BLaER1 treated with 17β-estradiol and CSF1 and Interleukin-3, amounts not matched to agents 10 nM and 100 nM (cell line): Measurements from ENCODE around the gene ZNF684.
"Not testable (repeated sequence)": the region's sequence is repeated elsewhere in the genome, so short reads cannot be mapped to it uniquely, and the experiment has no call there.

Experiments used
- H3K27ac ChIP-seq, 11 experiments: shearing (Covaris generic); formaldehyde crosslinking; 2 replicates each; pipeline ENCODE4 v1.8.1; 2022
- H3K27me3 ChIP-seq, 11 experiments: shearing (Covaris generic); formaldehyde crosslinking; 2 replicates each; pipeline ENCODE4 v1.8.1; 2022
- H3K36me3 ChIP-seq, 11 experiments: shearing (Covaris generic); formaldehyde crosslinking; 2 replicates each; pipeline ENCODE4 v1.8.1; 2022
- H3K4me1 ChIP-seq, 10 experiments: shearing (Covaris generic); formaldehyde crosslinking; 2 replicates each; pipeline ENCODE4 v1.8.1; 2022
- H3K4me2 ChIP-seq, 11 experiments: shearing (Covaris generic); formaldehyde crosslinking; 2 replicates each; pipeline ENCODE4 v1.8.1; 2022
- H3K4me3 ChIP-seq, 10 experiments: shearing (Covaris generic); formaldehyde crosslinking; 2 replicates each; pipeline ENCODE4 v1.8.1; 2022
- H3K9ac ChIP-seq, 11 experiments: shearing (Covaris generic); formaldehyde crosslinking; 2 replicates each; pipeline ENCODE4 v1.8.1; 2022
- H3K9me3 ChIP-seq, 11 experiments: shearing (Covaris generic); formaldehyde crosslinking; replicated peaks in 1 of 11; 2 replicates each; pipeline ENCODE4 v1.8.1; 2022
- H4K20me1 ChIP-seq, 11 experiments: shearing (Covaris generic); formaldehyde crosslinking; 2 replicates each; pipeline ENCODE4 v1.8.1; 2022
- Cebpa-rat ChIP-seq, 11 experiments: shearing (Covaris generic); IDR thresholded peaks; 2 replicates each; pipeline ENCODE4 v1.8.1; 2022

Gene ZNF684

GRCh38 chr1:40532844-40533424 is 1.5 kb downstream of the ZNF684 start:
- Histone ChIP-seq H3K4me1 (peaks cover 11 to 24% (median 18%) of the 10 kb centered on the region in 10 experiments), H3K36me3 (peaks cover 23 to 38% (median 29%) of the 10 kb centered on the region in 11 experiments; a peak in 21 of 22 replicates), H3K27me3 (no peaks in the 10 kb centered on the region), H3K9me3 (peaks cover 7 to 27% (median 18%) of the 10 kb centered on the region in 11 experiments), H3K9ac (peak overlapping the region in 6 of 11 experiments; percentile 78 to 85 (median 84); a peak in 5 of 22 replicates), H3K27ac (no peak overlapping the region), H3K4me2 (peak overlapping the region; percentile 79 to 99 (median 90)), H3K4me3 (peak overlapping the region in 9 of 10 experiments; percentile 68 to 88 (median 74); a peak in 12 of 20 replicates), H4K20me1 (no peaks in the 10 kb centered on the region)
- TF ChIP-seq Cebpa-rat (IDR thresholded peaks at IDR 0.05), result no peak

GRCh38 chr1:40534589-40534988 is 3.2 kb downstream of the ZNF684 start:
- H3K9ac ChIP-seq, result no peak overlapping the region

DNA sequence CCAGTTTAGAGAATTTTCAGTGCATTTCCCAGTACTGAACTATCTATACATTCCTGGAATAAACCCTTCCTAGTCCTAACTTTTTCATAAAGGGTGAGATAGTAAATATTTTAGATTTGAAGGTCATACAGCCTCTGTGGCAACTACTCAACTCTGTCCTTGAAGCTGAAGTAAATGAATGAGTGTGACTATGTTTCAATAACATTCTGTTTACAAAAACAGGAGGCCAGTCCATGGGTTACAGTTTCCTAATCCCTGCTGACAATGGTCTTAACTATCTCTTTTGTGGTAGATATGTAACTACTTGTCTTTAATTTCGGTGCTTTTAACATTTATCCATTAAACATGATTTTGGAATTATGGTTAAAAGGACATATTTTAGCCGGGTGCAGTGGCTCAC is 4.3 kb downstream of the ZNF684 start:
- H3K9ac ChIP-seq, result no peak overlapping the region
- H3K27me3 ChIP-seq, result no peaks in the 10 kb centered on the region
- no peak overlapping the region for H3K4me2 ChIP-seq
- no peak overlapping the region for H3K4me3 ChIP-seq
- no peaks in the 10 kb centered on the region for H4K20me1 ChIP-seq
- H3K27ac ChIP-seq, result no peak overlapping the region
- peaks cover 11 to 28% (median 23%) of the 10 kb centered on the region in 11 experiments for H3K9me3 ChIP-seq
- TF ChIP-seq Cebpa-rat (IDR thresholded peaks at IDR 0.05), result no peak
- peaks cover 11 to 21% (median 15%) of the 10 kb centered on the region in 10 experiments for H3K4me1 ChIP-seq
- peaks cover 27 to 54% (median 43%) of the 10 kb centered on the region in 11 experiments for H3K36me3 ChIP-seq

More at GRCh38 chr1:40534589-40534988, 3.2 kb downstream of the ZNF684 start:
- peaks cover 11 to 24% (median 18%) of the 10 kb centered on the region in 10 experiments for H3K4me1 ChIP-seq
- H3K27me3 ChIP-seq, result no peaks in the 10 kb centered on the region
- H3K27ac ChIP-seq, result no peak overlapping the region
- H3K4me2 ChIP-seq, result no peak overlapping the region
- no peak overlapping the region for H3K4me3 ChIP-seq
- H3K9me3 ChIP-seq, result peaks cover 11 to 35% (median 24%) of the 10 kb centered on the region in 11 experiments
- no peaks in the 10 kb centered on the region for H4K20me1 ChIP-seq
- peaks cover 24 to 47% (median 35%) of the 10 kb centered on the region in 11 experiments; a peak in 21 of 22 replicates for H3K36me3 ChIP-seq
- TF ChIP-seq Cebpa-rat (IDR thresholded peaks at IDR 0.05), result no peak

DNA sequence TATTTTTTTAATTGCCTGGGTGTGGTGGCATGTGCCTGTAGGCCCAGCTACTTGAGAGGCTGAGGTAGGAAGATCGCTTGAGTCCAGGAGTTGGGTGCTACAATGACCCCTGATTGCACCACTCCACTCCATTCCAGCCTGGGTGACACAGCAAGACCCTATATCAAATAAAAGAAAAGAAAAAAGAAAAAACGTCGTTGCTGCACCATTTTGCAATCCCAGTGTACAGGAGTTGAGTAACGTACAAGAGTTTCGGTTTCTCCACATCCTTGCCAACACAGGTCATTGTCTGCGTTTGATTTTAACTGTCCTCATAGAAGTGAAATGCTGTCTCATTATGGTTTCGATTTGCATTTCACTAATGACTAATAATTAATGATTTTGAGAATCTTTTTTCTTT is 7.9 kb downstream of the ZNF684 start:
- H3K27ac ChIP-seq, result no peak overlapping the region
- no peak for TF ChIP-seq Cebpa-rat (IDR thresholded peaks at IDR 0.05)
- peaks cover 12 to 40% (median 27%) of the 10 kb centered on the region in 11 experiments for H3K9me3 ChIP-seq
- peaks cover 61 to 80% (median 70%) of the 10 kb centered on the region in 11 experiments for H3K36me3 ChIP-seq
- H3K4me3 ChIP-seq, result no peak overlapping the region
- no peaks in the 10 kb centered on the region for H4K20me1 ChIP-seq
- H3K4me1 ChIP-seq, result no peaks in the 10 kb centered on the region
- no peak overlapping the region for H3K9ac ChIP-seq
- H3K27me3 ChIP-seq, result no peaks in the 10 kb centered on the region
- H3K4me2 ChIP-seq, result no peak overlapping the region

DNA sequence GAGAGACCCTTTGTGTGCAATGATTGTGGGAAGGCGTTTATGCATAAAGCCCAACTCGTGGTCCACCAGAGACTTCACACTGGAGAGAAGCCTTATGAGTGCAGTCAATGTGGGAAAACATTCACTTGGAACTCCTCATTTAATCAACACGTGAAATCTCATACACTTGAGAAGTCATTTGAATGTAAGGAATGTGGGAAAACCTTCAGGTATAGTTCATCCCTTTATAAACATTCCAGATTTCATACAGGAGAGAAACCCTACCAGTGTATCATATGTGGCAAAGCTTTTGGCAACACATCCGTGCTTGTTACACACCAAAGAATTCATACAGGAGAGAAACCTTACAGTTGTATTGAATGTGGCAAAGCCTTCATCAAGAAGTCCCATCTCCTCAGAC is 15.5 kb downstream of the ZNF684 start:
- Histone ChIP-seq H3K9ac (no peak overlapping the region), H4K20me1 (no peaks in the 10 kb centered on the region), H3K4me3 (peak overlapping the region in 3 of 10 experiments; percentile 25 to 42 (median 30); a peak in 3 of 20 replicates), H3K9me3 (peaks cover 48 to 66% (median 57%) of the 10 kb centered on the region in 11 experiments), H3K4me2 (no peak overlapping the region), H3K27me3 (no peaks in the 10 kb centered on the region), H3K36me3 (peaks cover 61 to 76% (median 65%) of the 10 kb centered on the region in 11 experiments), H3K27ac (no peak overlapping the region), H3K4me1 (no peaks in the 10 kb centered on the region)
- TF ChIP-seq Cebpa-rat (IDR thresholded peaks at IDR 0.05), result no peak

GRCh38 chr1:40553017-40553416 is 21.6 kb downstream of the ZNF684 start:
- Histone ChIP-seq H3K9ac (no peak overlapping the region), H3K27ac (no peak overlapping the region), H3K9me3 (peaks cover 15 to 26% (median 20%) of the 10 kb centered on the region in 11 experiments), H3K27me3 (no peaks in the 10 kb centered on the region), H3K36me3 (peaks cover 5 to 15% (median 6%) of the 10 kb centered on the region in 11 experiments; a peak in 19 of 22 replicates), H4K20me1 (no peaks in the 10 kb centered on the region), H3K4me2 (no peak overlapping the region), H3K4me1 (no peaks in the 10 kb centered on the region), H3K4me3 (no peak overlapping the region)
- no peak for TF ChIP-seq Cebpa-rat (IDR thresholded peaks at IDR 0.05)

- H4K20me1 ChIP-seq, H3K27me3 ChIP-seq, H3K4me3 ChIP-seq, H3K4me2 ChIP-seq, H3K27ac ChIP-seq, H3K36me3 ChIP-seq, H3K4me1 ChIP-seq, H3K9ac ChIP-seq: not testable (repeated sequence)
- peaks cover 13 to 31% (median 24%) of the 10 kb centered on the region in 11 experiments for H3K9me3 ChIP-seq
These were observed 23.4 kb downstream of the ZNF684 start for GRCh38 chr1:40554807-40555206.

DNA sequence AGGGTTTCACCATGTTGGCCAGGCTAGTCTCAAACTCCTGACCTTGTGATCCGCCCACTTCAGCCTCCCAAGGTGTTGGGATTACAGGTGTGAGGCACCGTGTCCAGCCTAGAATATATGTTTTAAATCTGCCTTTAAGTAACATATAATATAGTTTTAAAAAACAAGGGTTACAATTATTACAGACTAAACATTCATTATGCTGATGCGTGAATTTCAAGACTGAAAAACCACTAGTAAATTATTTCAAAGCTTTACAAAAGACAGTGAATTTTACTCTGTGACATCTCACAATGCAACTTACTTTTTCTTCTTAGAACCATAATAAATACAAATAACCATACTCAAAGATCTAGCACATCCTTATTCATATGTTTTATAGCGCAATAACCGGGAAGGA is 24.7 kb downstream of the ZNF684 start:
- no peak overlapping the region for H3K4me2 ChIP-seq
- no peaks in the 10 kb centered on the region for H3K4me1 ChIP-seq
- H3K27me3 ChIP-seq, result no peaks in the 10 kb centered on the region
- H4K20me1 ChIP-seq, result no peaks in the 10 kb centered on the region
- H3K9me3 ChIP-seq, result peaks cover 13 to 31% (median 24%) of the 10 kb centered on the region in 11 experiments
- no peaks in the 10 kb centered on the region for H3K36me3 ChIP-seq
- no peak overlapping the region for H3K4me3 ChIP-seq
- TF ChIP-seq Cebpa-rat (IDR thresholded peaks at IDR 0.05), result no peak
- no peak overlapping the region for H3K27ac ChIP-seq
- H3K9ac ChIP-seq, result no peak overlapping the region

- H4K20me1 ChIP-seq, H3K4me3 ChIP-seq, H3K27ac ChIP-seq, H3K9ac ChIP-seq, H3K4me1 ChIP-seq, H3K4me2 ChIP-seq, H3K36me3 ChIP-seq, H3K27me3 ChIP-seq: not testable (repeated sequence)
- H3K9me3 ChIP-seq, result peaks cover 13 to 31% (median 24%) of the 10 kb centered on the region in 11 experiments
These were observed 26.8 kb downstream of the ZNF684 start for GRCh38 chr1:40558241-40558640.

GRCh38 chr1:40562185-40562584 is 30.7 kb downstream of the ZNF684 start:
- no peak overlapping the region for H3K9ac ChIP-seq
- no peaks in the 10 kb centered on the region for H4K20me1 ChIP-seq
- H3K27ac ChIP-seq, result no peak overlapping the region
- TF ChIP-seq Cebpa-rat (IDR thresholded peaks at IDR 0.05), result no peak
- no peaks in the 10 kb centered on the region for H3K27me3 ChIP-seq
- no peaks in the 10 kb centered on the region for H3K4me1 ChIP-seq
- H3K4me3 ChIP-seq, result no peak overlapping the region
- no peaks in the 10 kb centered on the region for H3K36me3 ChIP-seq
- H3K9me3 ChIP-seq, result peaks cover 13 to 27% (median 22%) of the 10 kb centered on the region in 11 experiments
- H3K4me2 ChIP-seq, result no peak overlapping the region
